Measurements from ENCODE around the gene TAGLN.

DNA sequence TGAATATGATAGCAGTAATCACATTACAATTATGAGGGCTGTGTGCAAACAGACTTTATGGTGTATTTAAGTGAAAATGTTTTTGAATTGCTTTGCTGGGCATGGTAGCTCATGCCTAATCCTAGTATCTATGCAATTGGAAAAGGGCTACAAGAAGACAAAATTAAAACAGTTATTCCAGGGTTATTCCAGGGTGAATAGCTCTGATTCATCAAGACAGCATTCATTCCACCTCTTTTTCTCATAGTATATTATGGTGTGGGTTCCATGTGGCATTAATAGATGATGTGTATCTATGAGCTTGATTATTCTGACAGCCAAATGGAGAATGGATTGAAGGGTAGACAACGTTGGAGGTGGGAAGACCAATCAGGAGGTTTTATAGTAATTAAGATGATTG is 32.7 kb upstream of the TAGLN start:
- no peak for TF ChIP-seq BHLHE40 (IDR thresholded peaks at IDR 0.05; ENCODE audit: borderline replicate concordance)
- TF ChIP-seq FOXK2 (IDR thresholded peaks at IDR 0.05) = no peak
- TF ChIP-seq SP1 (IDR thresholded peaks at IDR 0.05) = no peak
- TF ChIP-seq SUZ12 (IDR thresholded peaks at IDR 0.05) = no peak
- no peak for TF ChIP-seq FOXM1 (IDR thresholded peaks at IDR 0.05; ENCODE audit: borderline replicate concordance)
- no peak for TF ChIP-seq FOXA1 (IDR thresholded peaks at IDR 0.05)
- TF ChIP-seq HDGF (IDR thresholded peaks at IDR 0.05; ENCODE audit: borderline replicate concordance) = no peak
- TF ChIP-seq LEF1 (IDR thresholded peaks at IDR 0.05; ENCODE audit: borderline replicate concordance) = no peak
- TF ChIP-seq ELF4 (IDR thresholded peaks at IDR 0.05) = no peak
- no peak for TF ChIP-seq TARDBP (IDR thresholded peaks at IDR 0.05)
- no peak for TF ChIP-seq ZNF384 (IDR thresholded peaks at IDR 0.05)
- no peak for TF ChIP-seq CTBP1 (IDR thresholded peaks at IDR 0.05; ENCODE audit: borderline replicate concordance)
- no peak for TF ChIP-seq NFRKB (IDR thresholded peaks at IDR 0.05)
- TF ChIP-seq, protein P1, sequence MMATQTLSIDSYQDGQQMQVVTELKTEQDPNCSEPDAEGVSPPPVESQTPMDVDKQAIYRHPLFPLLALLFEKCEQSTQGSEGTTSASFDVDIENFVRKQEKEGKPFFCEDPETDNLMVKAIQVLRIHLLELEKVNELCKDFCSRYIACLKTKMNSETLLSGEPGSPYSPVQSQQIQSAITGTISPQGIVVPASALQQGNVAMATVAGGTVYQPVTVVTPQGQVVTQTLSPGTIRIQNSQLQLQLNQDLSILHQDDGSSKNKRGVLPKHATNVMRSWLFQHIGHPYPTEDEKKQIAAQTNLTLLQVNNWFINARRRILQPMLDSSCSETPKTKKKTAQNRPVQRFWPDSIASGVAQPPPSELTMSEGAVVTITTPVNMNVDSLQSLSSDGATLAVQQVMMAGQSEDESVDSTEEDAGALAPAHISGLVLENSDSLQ (IDR thresholded peaks at IDR 0.05) = no peak
